ENCODE data around the gene EPB41L2. TPM values are rescaled to one million over a fixed set of nuclear protein-coding genes. Genes with fewer than 3 reads are reported as not detected.

Gene EPB41L2
- total RNA-seq, 4 donors from 2014 or later = 45.3 to 102 (median 61.9) TPM

- WGBS, 2 donors (ENCODE audit: low coverage in 1 of 2) = 86 to 93% methylated on average over 1 of the region's 1 CpG
- TF ChIP-seq EP300 (IDR thresholded peaks at IDR 0.05; ENCODE audit: low read depth) (no peak), POLR2A (IDR thresholded peaks at IDR 0.05) (no peak), POLR2AphosphoS5 (IDR thresholded peaks at IDR 0.05) (no peak)
- TF ChIP-seq, protein P1, sequence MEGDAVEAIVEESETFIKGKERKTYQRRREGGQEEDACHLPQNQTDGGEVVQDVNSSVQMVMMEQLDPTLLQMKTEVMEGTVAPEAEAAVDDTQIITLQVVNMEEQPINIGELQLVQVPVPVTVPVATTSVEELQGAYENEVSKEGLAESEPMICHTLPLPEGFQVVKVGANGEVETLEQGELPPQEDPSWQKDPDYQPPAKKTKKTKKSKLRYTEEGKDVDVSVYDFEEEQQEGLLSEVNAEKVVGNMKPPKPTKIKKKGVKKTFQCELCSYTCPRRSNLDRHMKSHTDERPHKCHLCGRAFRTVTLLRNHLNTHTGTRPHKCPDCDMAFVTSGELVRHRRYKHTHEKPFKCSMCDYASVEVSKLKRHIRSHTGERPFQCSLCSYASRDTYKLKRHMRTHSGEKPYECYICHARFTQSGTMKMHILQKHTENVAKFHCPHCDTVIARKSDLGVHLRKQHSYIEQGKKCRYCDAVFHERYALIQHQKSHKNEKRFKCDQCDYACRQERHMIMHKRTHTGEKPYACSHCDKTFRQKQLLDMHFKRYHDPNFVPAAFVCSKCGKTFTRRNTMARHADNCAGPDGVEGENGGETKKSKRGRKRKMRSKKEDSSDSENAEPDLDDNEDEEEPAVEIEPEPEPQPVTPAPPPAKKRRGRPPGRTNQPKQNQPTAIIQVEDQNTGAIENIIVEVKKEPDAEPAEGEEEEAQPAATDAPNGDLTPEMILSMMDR (IDR thresholded peaks at IDR 0.05) = no peak
- intact Hi-C loops (cut with DNase I; ENCODE audit: low total_unique reads) = no loop called here
- no peak overlapping the region for H3K27ac ChIP-seq
- H3K36me3 ChIP-seq = no peaks in the 10 kb centered on the region
- no peaks in the 10 kb centered on the region for H3K27me3 ChIP-seq
- in situ Hi-C loops (cut with MboI; ENCODE audit: low pct_ligation_motif_present in 1 of 4, low pct_unique_long_range_greater_than_20kb in 1 of 4, low sequenced_read_pairs in 3 of 4) = no loop called here
- no peak for DNase-seq
- no peak overlapping the region for H3K4me3 ChIP-seq
- no peaks in the 10 kb centered on the region for H3K9me3 ChIP-seq
- H3K4me1 ChIP-seq = peaks cover 0 to 34% (median 4%) of the 10 kb centered on the region in 4 donors
Measured at GRCh38 chr6:130978180-130978579, 84.9 kb downstream of the EPB41L2 start.

- Histone ChIP-seq H3K27me3 (no peaks in the 10 kb centered on the region), H3K9me3 (no peaks in the 10 kb centered on the region), H3K4me1 (peaks cover 0 to 13% (median 2%) of the 10 kb centered on the region in 4 donors), H3K4me3 (no peak overlapping the region), H3K27ac (no peak overlapping the region), H3K36me3 (no peaks in the 10 kb centered on the region)
- TF ChIP-seq EP300 (IDR thresholded peaks at IDR 0.05; ENCODE audit: low read depth) (no peak), POLR2AphosphoS5 (IDR thresholded peaks at IDR 0.05) (no peak), POLR2A (IDR thresholded peaks at IDR 0.05) (no peak)
- TF ChIP-seq, protein P1 (IDR thresholded peaks at IDR 0.05) = no peak
- DNase-seq = no peak
- in situ Hi-C loops (cut with MboI; ENCODE audit: low pct_ligation_motif_present in 1 of 4, low pct_unique_long_range_greater_than_20kb in 1 of 4, low sequenced_read_pairs in 3 of 4) = no loop called here
- intact Hi-C loops (cut with DNase I; ENCODE audit: low total_unique reads) = no loop called here
Measured at GRCh38 chr6:130975325-130975724, 87.7 kb downstream of the EPB41L2 start.

DNA sequence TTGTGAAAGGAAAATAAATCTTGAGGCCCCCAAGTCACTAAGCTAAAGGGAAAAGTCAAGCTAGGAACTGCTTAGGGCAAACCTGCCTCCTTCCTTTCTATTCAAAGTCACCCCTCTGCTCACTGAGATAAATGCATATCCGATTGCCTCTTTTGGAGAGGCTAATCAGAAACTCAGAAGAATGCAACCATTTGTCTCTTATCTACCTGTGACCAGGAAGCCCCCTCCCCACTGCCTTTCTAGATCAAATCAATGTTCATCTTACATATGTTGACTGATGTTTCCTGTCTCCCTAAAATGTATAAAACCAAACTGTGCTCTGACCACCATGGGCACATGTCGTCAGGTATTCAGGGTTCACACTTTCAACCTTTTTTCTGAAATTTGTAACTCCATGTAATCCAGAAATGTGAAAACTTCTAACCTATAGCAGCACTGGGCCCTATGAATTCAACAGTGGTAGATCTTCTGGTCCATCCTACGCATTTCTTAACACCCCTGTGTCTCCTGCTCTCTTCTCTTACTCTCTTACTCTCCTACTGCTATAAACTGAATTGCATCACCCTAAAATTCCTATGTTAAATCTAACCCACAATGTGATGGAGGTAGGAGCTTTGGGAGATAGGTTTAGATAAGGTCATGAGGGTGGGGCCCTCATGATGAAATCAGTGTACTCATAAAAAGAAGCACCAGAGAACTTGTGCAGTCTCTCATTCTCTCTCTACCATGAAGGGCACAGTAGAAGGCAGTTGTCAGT lies 89.3 kb downstream of the EPB41L2 start:
- DNase-seq = no peak
- Histone ChIP-seq H3K4me3 (no peak overlapping the region), H3K36me3 (no peaks in the 10 kb centered on the region), H3K27ac (no peak overlapping the region), H3K4me1 (peaks cover 0 to 12% (median 3%) of the 10 kb centered on the region in 4 donors), H3K27me3 (no peaks in the 10 kb centered on the region), H3K9me3 (no peaks in the 10 kb centered on the region)
- no peak for TF ChIP-seq POLR2A (IDR thresholded peaks at IDR 0.05)
- TF ChIP-seq, protein P1 (IDR thresholded peaks at IDR 0.05) = no peak
- no peak for TF ChIP-seq POLR2AphosphoS5 (IDR thresholded peaks at IDR 0.05)
- no peak for TF ChIP-seq EP300 (IDR thresholded peaks at IDR 0.05; ENCODE audit: low read depth)
- in situ Hi-C loops (cut with MboI; ENCODE audit: low pct_ligation_motif_present in 1 of 4, low pct_unique_long_range_greater_than_20kb in 1 of 4, low sequenced_read_pairs in 3 of 4) = no loop called here
- intact Hi-C loops (cut with DNase I; ENCODE audit: low total_unique reads) = no loop called here
- 93 to 94% methylated on average over 3 of the region's 3 CpGs for whole genome bisulfite sequencing, 2 donors (ENCODE audit: low coverage in 1 of 2)

- Histone ChIP-seq H3K27ac (no peak overlapping the region), H3K27me3 (no peaks in the 10 kb centered on the region), H3K4me3 (no peak overlapping the region), H3K36me3 (no peaks in the 10 kb centered on the region), H3K4me1 (peaks cover 0 to 24% (median 6%) of the 10 kb centered on the region in 4 donors), H3K9me3 (no peaks in the 10 kb centered on the region)
- WGBS, 2 donors (ENCODE audit: low coverage in 1 of 2) = 88 to 96% methylated on average over 3 of the region's 3 CpGs
- in situ Hi-C loops (cut with MboI; ENCODE audit: low pct_ligation_motif_present in 1 of 4, low pct_unique_long_range_greater_than_20kb in 1 of 4, low sequenced_read_pairs in 3 of 4) (no loop called here), intact Hi-C loops (cut with DNase I; ENCODE audit: low total_unique reads) (no loop called here)
- DNase-seq = no peak
- TF ChIP-seq POLR2A (IDR thresholded peaks at IDR 0.05) (no peak), POLR2AphosphoS5 (IDR thresholded peaks at IDR 0.05) (no peak), EP300 (IDR thresholded peaks at IDR 0.05; ENCODE audit: low read depth) (no peak)
- TF ChIP-seq, protein P1 (IDR thresholded peaks at IDR 0.05) = no peak
Measured at GRCh38 chr6:130971504-130971903, 91.5 kb downstream of the EPB41L2 start.
